A549 treated with Mapracorat at 1 μM for 4 hours (cell line): Measurements from ENCODE around the gene TP63. TPM values are rescaled to one million over a fixed set of nuclear protein-coding genes. Genes with fewer than 3 reads are reported as not detected.

Experiments used
- total RNA-seq: library from RNA; stranded (reverse); fragments of 200-300 nt; extraction: Qiagen RNA extraction; gene quantifications from 5 replicates; pipeline ENCODE4 v1.2.3, GENCODE V29; 2022

TP63 gene
- total RNA-seq: 0.10 to 0.48 TPM (median 0.27 TPM) in 5 replicates

DNA sequence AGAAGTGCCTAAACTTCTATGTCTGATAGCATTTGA is at the start of gene TP63:
Gene TP63, plus strand, starts transcription at position 17 of the 36 bp plus-strand sequence. CDS start 127 bp downstream, outside the sequence.

